Measurements from ENCODE around the gene YY1. TPM values are rescaled to one million over a fixed set of nuclear protein-coding genes. Genes with fewer than 3 reads are reported as not detected.

Gene YY1
- total RNA-seq, 6 donors from 2014 or later: 35.6 to 70.4 (median 52.4) TPM

- Histone ChIP-seq H3K36me3 (no peaks in the 10 kb centered on the region), H3K4me1 (peaks cover 6 to 13% (median 8%) of the 10 kb centered on the region in 4 donors), H3K9me3 (no peaks in the 10 kb centered on the region), H3K27ac (no peak overlapping the region), H3K4me3 (no peak overlapping the region), H3K27me3 (no peaks in the 10 kb centered on the region)
- 85 to 92% methylated on average over 9 of the region's 9 CpGs for WGBS, 2 donors
- no peak for DNase-seq
- no peak for ATAC-seq (ENCODE audit: low FRiP score in 2 of 2)
- no peak for TF ChIP-seq EP300 (IDR thresholded peaks at IDR 0.05)
- TF ChIP-seq POLR2A (IDR thresholded peaks at IDR 0.05): no peak
- no peak for TF ChIP-seq POLR2AphosphoS5 (IDR thresholded peaks at IDR 0.05)
- TF ChIP-seq CTCF (IDR thresholded peaks at IDR 0.05): no peak
Observed at GRCh38 chr14:100211366-100211765, 27.6 kb upstream of the YY1 start.

GRCh38 chr14:100211893-100212292, 27.1 kb upstream of the YY1 start:
- ATAC-seq (ENCODE audit: low FRiP score in 2 of 2): no peak
- Histone ChIP-seq H3K4me3 (no peak overlapping the region), H3K9me3 (no peaks in the 10 kb centered on the region), H3K27ac (no peak overlapping the region), H3K27me3 (no peaks in the 10 kb centered on the region), H3K36me3 (no peaks in the 10 kb centered on the region), H3K4me1 (peaks cover 6 to 13% (median 8%) of the 10 kb centered on the region in 4 donors)
- TF ChIP-seq POLR2A (IDR thresholded peaks at IDR 0.05) (no peak), CTCF (IDR thresholded peaks at IDR 0.05) (no peak)
- WGBS, 2 donors: 85 to 96% methylated on average over 4 to 7 of the region's 7 CpGs
- no peak for DNase-seq

GRCh38 chr14:100212476-100213333, 26.2 kb upstream of the YY1 start:
- Histone ChIP-seq H3K4me1 (peaks cover 6 to 13% (median 8%) of the 10 kb centered on the region in 4 donors), H3K36me3 (no peaks in the 10 kb centered on the region), H3K4me3 (no peak overlapping the region), H3K9me3 (no peaks in the 10 kb centered on the region), H3K27ac (peak overlapping the region in 1 of 4 donors; percentile 97), H3K27me3 (no peaks in the 10 kb centered on the region)
- no peak for TF ChIP-seq CTCF (IDR thresholded peaks at IDR 0.05)
- TF ChIP-seq EP300 (IDR thresholded peaks at IDR 0.05): no peak
- DNase-seq: no peak
- WGBS, 2 donors: 88 to 96% methylated on average over 7 of the region's 7 CpGs
- ATAC-seq (ENCODE audit: low FRiP score in 2 of 2): no peak

- H3K36me3 ChIP-seq: no peaks in the 10 kb centered on the region
- H3K27ac ChIP-seq: peak overlapping the region; percentile 97 to 98 (median 98)
- no peaks in the 10 kb centered on the region for H3K27me3 ChIP-seq
- TF ChIP-seq EP300 (IDR thresholded peaks at IDR 0.05) (no peak), POLR2A (IDR thresholded peaks at IDR 0.05) (no peak), CTCF (IDR thresholded peaks at IDR 0.05) (no peak), POLR2AphosphoS5 (IDR thresholded peaks at IDR 0.05) (no peak)
- DNase-seq (no peak), ATAC-seq (ENCODE audit: low FRiP score in 2 of 2) (no peak)
- WGBS, 2 donors: 43 to 51% methylated on average over 15 of the region's 15 CpGs
- no peaks in the 10 kb centered on the region for H3K9me3 ChIP-seq
- H3K4me1 ChIP-seq: peaks cover 6 to 13% (median 8%) of the 10 kb centered on the region in 4 donors
- peak overlapping the region; percentile 58 to 93 (median 76) for H3K4me3 ChIP-seq
Observed at GRCh38 chr14:100213587-100213955, 25.4 kb upstream of the YY1 start.

Measured in upper lobe of left lung (tissue), 6 donors.